AG10803 (cell line): Measurements from ENCODE around the gene SSBP3.

Experiments
- DNase-seq: peaks from one replicate; pipeline ENCODE4 v3.0.0; 2010; ENCODE audit warnings: low read depth
- H3K4me3 ChIP-seq: 2 replicates; pipeline ENCODE4 v1.5.1; 2011; ENCODE audit warnings: mild to moderate bottlenecking, low read length, control low read depth
- CTCF ChIP-seq: conservative IDR thresholded peaks from 2 replicates; pipeline ENCODE4 v1.5.1; 2011; ENCODE audit warnings: mild to moderate bottlenecking, low read length, control low read depth, inconsistent platforms

Gene SSBP3

GRCh38 chr1:54305906-54306514, 100.2 kb downstream of the SSBP3 start:
- no peak overlapping the region for H3K4me3 ChIP-seq
- no peak for TF ChIP-seq CTCF

GRCh38 chr1:54304518-54304917, 101.7 kb downstream of the SSBP3 start:
- no peak for TF ChIP-seq CTCF
- DNase-seq, result no peak
- no peak overlapping the region for H3K4me3 ChIP-seq

More at GRCh38 chr1:54305906-54306514, 100.2 kb downstream of the SSBP3 start:
- DNase-seq, result no peak

GRCh38 chr1:54302951-54303843, 103.0 kb downstream of the SSBP3 start:
- DNase-seq, result no peak
- TF ChIP-seq CTCF, result no peak
- no peak overlapping the region for H3K4me3 ChIP-seq

- TF ChIP-seq CTCF, result no peak
- no peak for DNase-seq
Measured at GRCh38 chr1:54302549-54302948, 103.6 kb downstream of the SSBP3 start.

GRCh38 chr1:54301497-54301896, 104.7 kb downstream of the SSBP3 start:
- TF ChIP-seq CTCF, result no peak
- no peak overlapping the region for H3K4me3 ChIP-seq
- no peak for DNase-seq

More at GRCh38 chr1:54302549-54302948, 103.6 kb downstream of the SSBP3 start:
- H3K4me3 ChIP-seq, result no peak overlapping the region

- no peak for TF ChIP-seq CTCF
- DNase-seq, result no peak
Measured at GRCh38 chr1:54300401-54300800, 105.8 kb downstream of the SSBP3 start.

GRCh38 chr1:54299037-54299436, 107.2 kb downstream of the SSBP3 start:
- H3K4me3 ChIP-seq, result no peak overlapping the region
- no peak for TF ChIP-seq CTCF
- DNase-seq, result peak; percentile 34

More at GRCh38 chr1:54300401-54300800, 105.8 kb downstream of the SSBP3 start:
- H3K4me3 ChIP-seq, result no peak overlapping the region
